GM04503 (cell line): Measurements from ENCODE around the gene RAB40B.

ENCODE experiments used
- DNase-seq: peaks from one replicate; pipeline ENCODE4 v3.0.0-alpha.2; 2012; ENCODE audit warnings: low read depth

Gene RAB40B

DNA sequence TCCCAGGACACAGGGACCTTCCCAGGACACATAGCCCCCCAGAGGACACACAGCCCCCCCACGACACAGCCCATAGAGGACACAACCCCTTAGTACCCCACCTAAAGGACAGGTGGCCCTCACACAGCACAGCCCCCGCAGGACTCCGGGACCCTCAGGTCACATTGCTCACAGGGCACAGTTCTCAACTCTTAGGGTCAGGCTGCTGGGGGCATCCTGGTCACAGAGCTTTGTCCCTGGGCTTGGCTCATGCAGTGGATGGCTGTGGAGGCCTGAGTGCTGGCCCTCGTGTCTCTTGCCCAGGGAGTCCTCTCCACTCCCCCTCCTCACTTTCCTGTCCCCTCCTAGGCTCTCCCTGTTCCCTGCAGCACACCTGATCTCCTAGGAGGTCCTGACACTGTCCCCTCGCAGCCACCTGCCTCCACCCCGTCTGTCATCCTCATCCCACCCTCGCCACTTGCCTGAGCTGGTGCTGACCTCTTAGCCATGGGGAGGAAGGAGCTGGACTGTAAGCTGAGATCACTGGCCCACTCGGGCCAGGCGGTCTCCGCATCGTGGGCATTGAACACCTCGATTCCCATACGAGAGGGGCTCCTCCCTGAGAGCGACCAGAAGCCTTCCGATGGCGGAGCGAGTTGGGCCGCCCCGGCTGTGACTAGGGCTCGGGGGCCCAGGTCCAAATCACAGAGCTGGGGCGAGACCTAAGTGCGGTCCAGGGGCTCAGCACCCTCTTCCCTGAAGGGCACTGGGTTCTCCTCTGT is 48.8 kb downstream of the RAB40B start:
- DNase-seq: no peak

DNA sequence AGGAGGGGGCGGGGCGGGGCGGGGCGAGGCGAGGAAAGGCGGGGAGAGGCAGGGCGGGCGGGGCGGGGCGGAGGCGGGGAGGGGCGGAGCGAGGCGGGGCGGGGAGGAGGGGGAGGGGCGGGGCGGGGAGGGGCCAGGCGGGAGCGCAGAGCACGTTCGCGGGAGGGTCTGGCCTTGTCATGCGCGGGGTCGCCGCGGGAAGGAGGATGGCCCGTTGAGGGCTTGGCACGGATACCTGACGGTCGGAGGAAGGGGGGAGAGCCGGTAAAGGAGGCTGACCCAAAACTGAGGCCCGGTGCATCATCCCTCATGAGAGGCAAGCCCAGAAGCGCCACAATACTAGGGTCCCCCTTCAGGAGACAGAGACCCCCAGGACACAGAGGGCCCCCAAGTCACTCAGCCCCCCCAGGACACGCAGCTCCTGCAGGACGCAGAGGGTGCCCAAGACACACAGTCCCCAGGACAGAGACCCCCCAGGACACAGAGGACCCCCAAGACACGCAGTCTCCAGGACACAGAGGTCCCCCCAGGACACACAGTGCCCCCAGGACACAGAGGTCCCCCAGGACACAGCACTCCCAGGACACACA is 49.7 kb downstream of the RAB40B start:
- DNase-seq: no peak

- peak; percentile 77 for DNase-seq
Measured at GRCh38 chr17:82648165-82648668, 50.3 kb downstream of the RAB40B start, which contains the start of gene WDR45B. Gene WDR45B (minus strand): TSS chr17:82648444. CDS start chr17:82648340, 104 bp downstream.

DNA sequence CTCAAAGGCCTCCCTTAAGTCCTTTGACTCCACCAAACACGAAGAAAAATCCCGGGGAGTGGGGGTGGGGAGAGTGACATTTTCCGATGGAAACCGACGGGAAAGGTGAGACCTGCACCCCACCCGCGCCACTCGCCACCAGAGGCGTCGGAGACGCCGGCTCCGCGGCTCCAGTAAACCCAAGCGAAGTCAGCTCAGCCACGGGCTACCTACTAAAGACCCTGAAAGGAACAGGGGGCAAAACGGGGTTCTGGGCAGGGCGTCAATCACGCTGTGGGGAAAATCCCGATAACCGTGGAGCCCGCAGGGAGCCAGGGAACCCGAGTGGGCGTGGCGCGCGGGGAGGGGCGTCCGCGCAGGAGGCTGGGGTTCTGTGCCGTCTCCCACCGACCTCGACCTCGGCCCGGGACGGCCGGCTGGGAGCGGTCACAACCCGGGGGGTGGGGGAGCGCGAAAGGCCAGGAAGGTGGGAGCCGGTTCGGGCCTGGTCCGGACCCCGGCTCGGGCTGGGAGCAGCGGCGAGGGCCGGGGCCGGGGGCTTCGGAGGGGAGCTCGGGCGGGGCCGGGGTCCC is 50.8 kb downstream of the RAB40B start:
- no peak for DNase-seq

DNA sequence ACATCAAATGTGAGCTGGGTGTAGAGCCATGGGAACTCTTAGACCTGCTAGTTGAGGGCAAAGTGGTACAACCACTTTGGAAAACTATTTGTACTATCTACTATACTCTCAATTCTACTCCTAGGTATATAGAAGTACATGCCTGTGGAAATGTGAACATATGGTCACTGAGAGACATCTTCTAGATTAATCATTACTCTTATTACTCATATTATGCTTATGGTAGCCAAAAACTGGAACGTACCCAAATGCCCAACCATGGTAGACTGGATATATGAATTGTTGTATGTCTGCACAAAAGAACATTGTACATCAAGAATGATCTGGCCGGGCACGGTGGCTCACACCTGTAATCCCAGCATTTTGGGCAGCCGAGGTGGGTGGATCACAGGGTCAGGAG is 53.0 kb downstream of the RAB40B start:
- DNase-seq: no peak

- DNase-seq: no peak
Measured at GRCh38 chr17:82644148-82644547, 54.4 kb downstream of the RAB40B start.

DNA sequence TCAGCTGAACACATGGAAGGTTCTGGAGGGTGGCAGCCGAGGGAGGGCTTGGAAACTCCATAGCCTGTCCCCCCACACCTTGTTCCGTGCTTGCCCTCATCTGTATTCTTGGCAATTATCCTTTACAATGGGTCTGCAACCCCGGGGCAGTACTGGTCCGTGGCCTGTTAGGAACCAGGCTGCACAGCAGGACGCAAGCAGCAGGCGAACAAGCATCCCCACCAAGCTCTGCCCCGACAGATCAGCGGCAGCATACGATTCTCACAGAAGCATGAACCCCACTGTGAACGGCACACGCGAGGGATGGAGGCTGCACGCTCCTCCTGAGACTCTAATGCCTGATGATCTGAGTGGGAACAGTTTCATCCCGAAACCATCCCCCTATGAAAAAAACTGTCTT is 56.5 kb downstream of the RAB40B start:
- DNase-seq: no peak

DNA sequence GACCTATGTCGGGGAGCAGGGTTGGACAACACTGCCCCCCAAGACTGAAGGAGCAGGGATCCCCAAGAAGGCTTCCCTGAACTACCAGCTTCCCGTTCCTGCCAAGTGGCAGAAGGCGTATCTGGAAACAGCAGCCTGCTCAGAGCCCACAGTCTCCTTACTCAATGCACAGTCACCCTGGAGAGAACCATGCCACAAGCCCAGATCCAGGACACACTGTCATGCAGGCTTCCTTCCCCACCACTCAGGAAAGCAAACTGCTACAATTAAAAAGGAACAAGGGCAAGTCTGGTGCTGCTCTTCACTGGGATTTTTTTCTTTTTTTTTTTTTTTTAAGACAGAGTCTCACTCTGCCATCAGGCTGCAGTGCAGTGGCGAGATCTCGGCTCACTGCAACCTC is 58.5 kb downstream of the RAB40B start:
- no peak for DNase-seq

GRCh38 chr17:82639628-82640027 is 58.9 kb downstream of the RAB40B start:
- DNase-seq: no peak

DNA sequence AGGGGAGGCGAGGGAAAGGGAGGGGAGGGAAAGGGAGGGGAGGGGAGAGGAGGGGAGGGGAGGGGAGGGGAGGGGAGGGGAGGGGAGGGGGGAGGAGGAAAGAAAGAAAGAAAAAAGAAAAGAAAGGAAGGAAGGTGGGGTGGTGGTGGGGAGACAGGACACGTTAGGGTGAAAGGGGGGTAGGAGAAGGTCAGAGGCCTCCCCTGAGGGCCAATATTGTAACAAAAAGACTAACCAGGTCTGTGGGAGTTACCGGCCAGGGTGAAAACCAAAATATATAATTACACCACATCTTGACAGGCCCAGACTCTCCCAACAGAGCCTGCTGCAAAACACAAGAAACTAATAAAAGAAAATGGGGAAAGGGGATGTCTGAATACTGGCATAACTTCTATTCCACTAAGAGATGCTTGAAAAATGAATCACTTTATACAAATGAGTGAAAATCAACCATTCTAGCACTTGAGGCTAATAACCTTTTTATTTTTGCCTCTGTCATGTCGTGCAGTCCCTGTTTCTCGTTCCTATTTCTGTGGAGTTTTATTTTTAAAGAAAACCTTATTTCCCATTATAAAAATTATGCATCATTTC is 60.2 kb downstream of the RAB40B start:
- DNase-seq: no peak

DNA sequence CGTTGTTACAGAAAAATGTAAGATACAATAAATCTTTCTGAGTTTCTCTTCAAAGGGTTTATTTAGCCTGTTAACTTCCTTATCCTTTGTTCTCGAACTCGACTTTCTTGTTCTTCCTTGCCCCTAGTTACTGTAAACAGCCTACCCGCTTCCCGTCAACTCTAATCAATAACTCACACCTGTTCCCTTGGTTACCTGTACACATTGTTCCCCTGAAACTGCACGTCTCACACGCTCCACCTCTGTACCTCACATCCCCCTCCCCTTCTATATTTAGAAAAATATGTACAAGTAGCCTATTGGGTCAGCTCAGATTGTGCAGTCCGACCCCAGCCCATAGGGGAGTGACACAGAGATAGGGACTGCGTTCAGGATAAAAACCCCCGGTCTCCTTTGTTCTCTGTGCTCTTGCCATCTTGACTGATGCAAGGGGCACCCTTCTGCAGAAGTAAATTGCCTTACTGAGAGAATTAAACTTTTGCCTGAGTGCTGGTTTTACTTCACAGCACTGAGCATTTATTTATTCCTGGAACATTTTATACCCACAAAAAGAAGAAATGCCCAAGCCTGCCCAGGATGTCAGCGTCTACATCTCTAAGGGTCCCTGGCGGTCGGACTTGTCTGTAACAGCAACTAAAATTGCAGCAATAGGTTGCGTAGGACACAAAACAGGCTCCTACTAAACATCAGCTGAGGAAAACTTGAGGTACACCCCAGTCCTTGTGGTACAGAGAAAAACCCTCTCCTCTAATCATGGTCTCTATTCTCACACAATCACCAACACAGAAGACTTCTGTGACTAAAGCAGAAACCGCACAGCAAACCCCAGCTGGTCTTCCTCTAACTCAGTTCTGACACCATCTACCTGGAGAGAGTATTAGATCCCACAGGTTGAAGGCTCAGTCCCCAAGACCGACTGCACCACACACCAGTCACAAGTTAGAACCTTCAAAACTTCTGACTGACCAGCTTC is 61.6 kb downstream of the RAB40B start:
- DNase-seq: no peak

DNA sequence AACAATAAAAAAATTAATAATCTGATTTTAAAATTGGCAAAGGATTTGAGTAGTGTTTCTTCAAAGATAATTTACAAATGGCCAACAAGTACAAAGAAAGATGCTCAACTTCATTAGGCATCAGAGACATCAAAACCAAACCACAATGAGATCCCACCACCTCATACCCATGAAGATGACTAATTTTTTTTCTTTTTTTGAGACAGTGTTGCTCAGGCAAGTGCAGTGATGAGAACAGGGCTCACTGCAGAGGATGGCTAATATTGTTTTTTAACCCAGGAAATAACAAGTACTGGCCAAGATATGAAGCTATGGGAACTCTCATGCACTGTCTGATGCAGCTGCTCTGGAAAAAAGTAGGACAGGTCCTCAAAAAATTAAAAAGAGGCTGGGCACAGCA is 65.2 kb downstream of the RAB40B start:
- no peak for DNase-seq

GRCh38 chr17:82632451-82632850 is 66.0 kb downstream of the RAB40B start:
- no peak for DNase-seq

DNA sequence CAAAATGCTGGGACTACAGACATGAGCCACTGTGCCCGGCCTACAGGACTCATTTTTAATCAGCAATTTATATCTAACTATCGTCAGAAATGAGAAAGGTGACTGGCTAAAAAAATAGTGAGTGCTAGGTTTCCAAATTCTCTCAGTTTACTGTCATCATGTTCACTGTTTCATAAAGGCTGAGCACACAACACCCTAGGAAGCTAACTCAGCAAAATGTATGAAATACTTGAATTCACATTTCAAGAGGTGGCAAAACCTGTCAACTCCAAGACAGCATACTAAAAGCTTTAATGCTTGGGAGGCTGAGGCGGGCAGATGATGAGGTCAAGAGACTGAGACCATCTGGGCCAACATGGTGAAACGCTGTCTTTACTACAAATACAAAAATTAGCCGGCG is 67.0 kb downstream of the RAB40B start:
- DNase-seq: no peak

DNA sequence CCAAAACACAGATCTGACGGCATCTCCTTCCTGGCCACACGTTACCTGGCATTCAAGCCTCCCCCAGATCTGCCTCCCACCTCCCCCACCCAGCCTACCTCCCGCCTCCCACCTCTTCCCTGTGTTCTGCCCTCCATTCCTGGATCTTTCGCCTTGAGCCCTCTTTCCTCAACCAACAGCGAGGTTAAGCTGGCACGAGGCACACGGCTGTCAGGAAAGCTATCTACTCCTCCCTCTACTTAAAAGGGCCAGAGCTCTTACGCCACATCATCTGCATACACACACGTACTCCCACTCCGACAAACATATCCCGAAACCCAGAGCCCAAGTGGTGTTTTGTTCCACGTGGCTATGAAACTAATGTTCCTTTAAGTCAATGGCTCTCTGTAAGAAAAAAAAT is 68.3 kb downstream of the RAB40B start:
- DNase-seq: no peak

DNA sequence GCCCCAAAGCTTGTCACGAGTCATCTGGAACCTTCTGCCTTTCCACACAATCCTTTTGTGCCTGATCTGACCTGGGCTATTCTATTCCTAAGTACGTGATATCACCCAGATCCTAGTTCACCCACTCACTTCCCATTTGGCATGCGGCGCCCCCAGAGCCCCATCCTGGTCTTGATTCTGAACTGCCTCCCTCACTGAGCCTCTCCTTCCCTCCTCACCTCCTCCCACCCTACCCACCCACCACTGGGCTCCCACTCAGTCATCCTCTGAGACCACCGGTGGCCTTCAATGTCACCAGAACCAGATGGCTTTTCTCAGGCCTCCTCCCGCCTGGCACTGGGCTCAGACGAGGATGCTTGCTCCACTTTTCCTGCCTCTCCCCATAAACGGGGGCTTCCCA is 68.8 kb downstream of the RAB40B start:
- DNase-seq: no peak

DNA sequence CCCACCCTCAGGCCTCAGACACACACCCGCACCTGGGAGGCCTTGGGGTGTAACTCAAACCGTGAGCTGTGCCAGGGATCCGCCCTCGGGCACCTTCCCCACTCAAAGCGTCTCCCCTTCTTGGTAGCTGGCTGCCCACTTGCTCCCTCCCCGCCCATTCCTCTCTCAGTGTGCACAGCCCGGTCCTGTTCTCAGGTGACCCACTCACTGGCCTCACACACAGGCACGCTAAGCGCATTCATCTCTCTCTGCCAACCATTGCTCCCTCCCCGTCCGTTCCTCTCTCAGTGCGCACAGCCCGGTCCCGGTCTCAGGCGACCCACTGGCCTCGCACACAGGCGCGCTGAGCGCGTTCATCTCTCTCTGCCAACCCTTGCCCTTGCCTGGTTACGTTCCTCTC is 71.1 kb downstream of the RAB40B start:
- no peak for DNase-seq

GRCh38 chr17:82623707-82624106 is 74.8 kb downstream of the RAB40B start:
- DNase-seq: peak; percentile 79

GRCh38 chr17:82619641-82620040 is 78.9 kb downstream of the RAB40B start:
- DNase-seq: no peak

GRCh38 chr17:82619211-82619610 is 79.3 kb downstream of the RAB40B start:
- no peak for DNase-seq

DNA sequence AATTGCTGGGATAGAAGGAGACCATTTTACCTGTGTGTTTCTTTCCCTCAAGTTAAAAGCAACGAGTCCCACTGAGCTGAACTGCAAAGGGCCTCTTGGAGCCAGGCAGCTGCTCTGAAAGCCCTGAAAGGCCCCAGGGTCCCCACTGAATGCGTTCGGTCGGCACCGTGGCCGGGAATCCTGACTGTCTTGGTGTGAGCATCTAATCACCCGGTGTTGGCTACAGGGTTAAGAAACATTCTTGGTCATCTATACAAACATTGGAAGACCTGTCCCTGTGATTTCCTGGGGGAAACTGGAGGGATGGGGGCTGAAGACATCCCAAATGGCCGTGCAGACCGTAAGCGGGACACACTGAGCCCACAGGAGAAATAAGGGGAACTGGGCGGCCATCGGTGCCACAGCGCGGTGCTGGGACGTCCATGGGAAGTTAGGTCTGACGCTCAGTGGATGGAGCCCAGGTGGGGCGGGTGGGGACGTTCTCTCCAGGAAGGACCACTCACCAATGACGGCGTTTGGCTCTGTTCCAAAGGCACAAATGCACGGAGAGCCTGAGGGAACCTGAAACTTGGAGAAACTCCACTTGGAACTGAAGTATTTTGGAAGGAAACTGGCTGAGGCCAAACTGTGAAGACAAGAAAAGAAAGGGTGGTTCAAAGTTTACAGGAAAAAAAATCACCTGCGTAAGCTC is 82.3 kb downstream of the RAB40B start:
- DNase-seq: no peak
